Stimulated activated CD8-positive, alpha-beta memory T cell treated with anti-CD3 and anti-CD28 coated beads, Interleukin-4, amount 100 ng/mL, for 24 hours (primary cell): Measurements from ENCODE around the gene DUSP7.

Experiments
- DNase-seq: peaks from one replicate; pipeline ENCODE4 v3.0.0-alpha.2; 2020; ENCODE audit warnings: low read depth

DUSP7 gene

DNA sequence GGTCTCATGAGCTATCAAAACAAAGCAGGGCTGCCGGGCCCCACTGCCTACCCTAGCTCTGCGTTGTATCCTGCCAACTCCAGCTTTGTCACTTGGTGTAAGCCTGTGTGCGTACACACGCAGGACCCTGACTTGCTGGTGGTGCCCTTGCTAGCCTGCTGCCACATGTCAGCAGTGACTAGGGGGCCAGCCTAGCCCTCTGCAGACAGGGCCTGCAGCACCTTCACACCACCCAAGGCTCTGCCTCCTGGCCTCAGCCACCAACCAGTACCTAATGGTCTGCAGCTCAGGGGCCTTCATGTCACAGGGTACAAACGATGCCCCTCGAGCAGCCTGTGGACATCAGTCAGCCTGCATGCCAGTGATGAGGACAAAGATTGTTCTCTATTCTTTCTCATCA, 30.1 kb upstream of the DUSP7 start:
- DNase-seq: no peak

- peak; percentile 17 for DNase-seq
Observed at GRCh38 chr3:52085681-52086282, 29.4 kb upstream of the DUSP7 start.

- DNase-seq: no peak
Observed at GRCh38 chr3:52084954-52085680, 28.7 kb upstream of the DUSP7 start.

- no peak for DNase-seq
Observed at GRCh38 chr3:52084216-52084945, 28.0 kb upstream of the DUSP7 start.

DNA sequence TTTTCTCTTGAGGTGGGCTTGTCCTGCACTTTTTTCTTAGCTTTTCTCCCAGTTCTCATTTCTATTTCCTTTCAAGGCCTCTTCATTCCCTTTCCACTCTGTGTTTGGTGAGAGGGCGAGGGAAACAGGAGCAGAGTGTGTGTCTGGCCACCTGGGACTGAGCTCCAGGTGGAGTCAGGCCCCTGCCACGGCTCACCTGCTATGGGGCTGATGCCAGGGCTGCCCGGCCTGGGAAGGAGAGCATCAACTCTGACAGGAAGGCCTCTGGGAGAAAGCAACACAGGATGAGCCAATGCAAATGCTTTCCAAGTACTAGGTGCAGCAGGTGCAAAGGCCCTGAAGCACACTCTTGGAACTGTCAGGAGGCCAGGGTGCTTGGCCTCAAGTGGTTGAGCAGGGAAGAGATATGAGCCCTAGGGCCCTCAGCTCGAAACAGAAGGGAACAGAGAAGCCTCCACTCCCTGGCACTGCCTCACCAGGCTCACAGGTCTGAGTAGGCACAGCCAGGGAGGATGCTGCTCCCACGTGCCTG, 27.3 kb upstream of the DUSP7 start:
- DNase-seq: no peak

- DNase-seq: no peak
Observed at GRCh38 chr3:52082951-52083350, 26.6 kb upstream of the DUSP7 start.

GRCh38 chr3:52080830-52081719, 24.7 kb upstream of the DUSP7 start:
- no peak for DNase-seq

GRCh38 chr3:52079958-52080357, 23.6 kb upstream of the DUSP7 start:
- no peak for DNase-seq

DNA sequence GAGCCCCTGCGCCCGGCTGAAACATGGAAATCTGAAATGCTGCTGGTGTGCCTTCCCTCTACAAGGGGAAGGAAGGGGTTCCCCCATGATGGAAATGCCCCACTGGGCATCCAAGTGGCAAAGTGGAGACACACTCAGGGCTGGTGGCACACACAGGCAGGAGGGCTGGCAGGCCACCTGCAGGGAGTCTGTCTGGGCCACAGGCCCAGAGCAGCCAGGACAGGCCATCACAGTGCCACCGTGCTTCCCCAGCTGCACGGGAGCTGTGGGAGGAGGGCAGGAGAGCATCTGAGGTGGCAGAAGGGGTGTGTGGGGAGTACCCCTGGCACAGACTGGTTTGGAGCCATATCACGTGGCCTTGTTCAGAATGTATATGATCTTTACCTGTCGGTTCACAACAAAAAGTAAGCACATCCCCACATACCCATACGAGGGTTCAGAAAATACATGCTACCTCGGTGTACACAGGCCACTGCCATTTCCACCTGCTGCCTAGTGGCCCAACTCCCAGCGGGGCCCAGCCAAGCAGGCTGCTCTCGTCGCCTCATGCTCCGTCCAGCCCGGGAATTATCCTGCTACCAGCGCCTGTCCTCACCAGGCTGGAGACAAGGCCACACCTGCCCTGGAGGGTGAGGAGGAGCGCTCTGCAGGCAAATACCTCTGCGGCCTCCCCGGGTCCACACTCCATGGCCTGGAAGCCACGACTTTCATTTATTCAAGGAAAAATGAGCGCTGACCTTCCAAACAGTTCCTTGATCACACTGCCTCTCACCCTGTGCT, 22.6 kb upstream of the DUSP7 start:
- no peak for DNase-seq

DNA sequence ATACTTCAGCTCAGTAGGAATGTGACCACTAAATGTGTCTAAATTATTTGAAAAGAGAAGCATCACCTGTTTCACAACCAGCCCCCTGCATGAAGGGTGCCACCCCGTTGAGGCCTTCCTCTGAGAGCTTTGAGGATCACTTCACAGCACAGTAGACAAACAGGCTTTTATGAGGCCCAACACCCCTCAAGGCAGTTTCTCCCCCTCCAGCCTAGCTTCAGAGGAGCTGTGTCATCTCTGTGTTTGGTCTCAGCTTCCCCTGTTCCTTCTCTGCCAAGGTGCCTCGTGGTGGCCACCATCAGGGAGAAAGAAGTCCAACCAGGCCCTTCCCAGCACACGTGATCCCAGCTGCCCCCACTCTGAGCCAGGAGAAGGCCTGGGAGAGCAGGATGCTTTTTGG, 21.6 kb upstream of the DUSP7 start:
- no peak for DNase-seq

GRCh38 chr3:52076896-52077780, 20.8 kb upstream of the DUSP7 start:
- no peak for DNase-seq

- DNase-seq: no peak
Observed at GRCh38 chr3:52073490-52073889, 17.1 kb upstream of the DUSP7 start.

DNA sequence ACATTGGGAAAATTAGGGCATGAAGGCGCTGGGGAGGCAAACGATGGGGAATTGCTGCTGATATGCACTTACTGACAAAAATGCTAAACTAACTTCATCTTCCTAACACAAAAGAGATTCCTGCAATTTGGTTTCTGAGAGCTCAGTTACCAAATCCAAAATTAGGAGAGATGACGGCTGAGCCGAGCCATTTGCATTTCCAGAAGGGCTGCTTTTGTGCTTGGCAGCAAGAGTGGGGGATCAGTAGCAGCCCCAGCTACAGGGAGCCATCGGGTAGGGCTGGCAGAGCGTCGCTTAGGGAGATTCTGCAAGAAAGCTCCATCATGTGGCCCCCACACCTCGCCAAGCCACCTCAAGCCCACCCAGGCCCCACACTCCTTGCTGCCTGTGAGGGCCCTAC, 16.1 kb upstream of the DUSP7 start:
- DNase-seq: no peak

- DNase-seq: no peak
Observed at GRCh38 chr3:52072020-52072419, 15.6 kb upstream of the DUSP7 start.

DNA sequence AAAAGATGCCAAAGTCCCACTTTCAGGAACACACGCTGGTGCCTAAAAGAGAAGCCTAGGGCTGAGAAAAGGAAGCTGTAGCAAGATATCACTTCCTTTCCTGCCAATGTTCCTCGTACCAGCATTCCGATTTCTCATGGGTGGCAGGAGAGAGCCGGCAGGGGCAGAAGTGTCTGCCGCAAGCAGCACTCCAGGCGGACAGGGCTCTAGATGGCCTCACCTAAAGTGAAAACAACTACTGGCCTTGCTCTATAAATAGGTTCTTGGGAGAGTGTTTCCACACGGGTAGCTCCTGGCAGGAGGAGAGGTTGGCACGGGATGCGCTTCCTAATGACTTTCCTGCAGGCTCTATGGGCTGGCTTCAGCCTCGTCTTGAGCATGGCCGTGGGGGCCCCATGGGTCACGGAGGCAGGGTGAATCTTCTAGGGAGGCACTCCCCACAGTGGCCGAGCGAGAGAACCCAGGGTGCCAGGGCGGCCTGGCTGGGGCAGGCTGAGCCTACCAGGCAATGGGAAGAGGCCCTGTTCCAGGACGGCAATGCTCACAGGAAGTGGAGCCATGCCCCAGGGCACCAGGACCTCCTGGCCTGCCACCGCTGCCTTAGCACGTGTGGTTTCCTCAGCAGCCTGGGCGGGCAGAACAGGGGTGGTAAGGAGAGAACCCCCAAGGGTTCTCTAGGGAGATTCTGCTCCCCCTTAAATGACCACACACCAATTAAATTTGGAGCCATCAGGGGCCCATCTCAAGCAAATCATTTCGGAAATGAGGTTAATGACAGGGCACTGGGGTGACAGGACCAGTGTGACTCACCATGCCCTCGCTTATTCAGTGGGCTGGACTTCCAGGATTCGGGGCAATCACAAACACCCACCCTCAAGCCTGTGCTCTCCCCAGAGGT, 14.6 kb upstream of the DUSP7 start:
- DNase-seq: no peak

DNA sequence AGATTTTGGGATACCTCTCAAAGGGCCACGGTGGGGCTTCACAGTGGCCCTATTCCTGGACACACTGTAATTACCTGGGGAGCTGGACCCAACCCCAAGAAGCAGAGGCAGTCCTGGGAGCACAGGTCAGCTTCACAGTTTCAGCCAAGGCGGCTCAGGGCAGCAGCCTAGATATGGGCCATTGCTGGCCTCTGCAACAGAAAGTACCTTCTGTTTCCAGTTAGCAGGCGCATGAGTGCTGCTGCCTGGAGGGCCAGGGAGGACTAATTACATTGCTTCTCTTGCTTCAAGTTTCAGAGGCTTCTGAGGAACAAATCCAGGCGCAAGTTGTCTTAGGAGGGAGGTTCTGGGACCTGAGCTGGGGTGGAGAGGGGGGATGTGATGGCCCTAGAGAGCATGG, 13.5 kb upstream of the DUSP7 start:
- DNase-seq: no peak

DNA sequence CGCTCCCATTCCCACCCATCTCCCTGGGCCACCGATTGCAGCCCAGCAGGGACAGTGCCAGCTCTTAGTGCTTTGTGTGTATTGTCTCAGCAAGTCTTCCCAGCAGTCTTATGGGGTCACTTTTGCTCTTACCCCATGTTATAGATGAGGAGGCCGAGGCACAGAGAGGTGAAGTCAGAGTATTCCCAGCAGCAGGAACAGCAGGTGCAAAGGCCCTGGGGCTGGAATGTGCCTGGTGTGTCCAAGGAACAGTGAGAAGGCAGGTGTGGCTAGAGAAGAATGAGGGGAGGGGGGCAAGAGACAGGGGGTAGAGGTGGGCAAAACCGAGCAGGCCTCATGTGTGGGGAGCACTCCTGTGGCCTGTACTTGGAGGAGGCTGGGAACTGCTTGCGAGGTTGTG, 12.8 kb upstream of the DUSP7 start:
- DNase-seq: no peak

DNA sequence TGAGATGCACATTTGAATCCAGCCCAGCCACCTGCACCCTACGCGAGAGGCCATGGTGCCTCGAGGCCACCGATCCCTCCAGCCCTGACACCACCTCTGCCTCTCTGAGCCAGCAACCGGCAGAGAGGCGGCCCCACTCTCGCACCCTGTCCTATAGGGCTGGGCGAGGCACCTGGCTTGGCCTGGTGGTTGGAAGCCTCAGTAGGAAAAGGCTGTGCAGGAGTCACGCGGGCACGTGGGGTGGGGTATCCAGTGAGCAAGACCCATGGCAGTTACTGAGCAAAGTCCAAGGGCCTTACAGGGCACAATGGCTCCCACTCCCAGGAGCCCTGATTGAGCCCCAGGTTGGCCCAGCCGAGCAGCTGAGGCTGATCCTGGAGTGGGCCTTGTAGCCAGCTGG, 12.4 kb upstream of the DUSP7 start:
- DNase-seq: no peak

DNA sequence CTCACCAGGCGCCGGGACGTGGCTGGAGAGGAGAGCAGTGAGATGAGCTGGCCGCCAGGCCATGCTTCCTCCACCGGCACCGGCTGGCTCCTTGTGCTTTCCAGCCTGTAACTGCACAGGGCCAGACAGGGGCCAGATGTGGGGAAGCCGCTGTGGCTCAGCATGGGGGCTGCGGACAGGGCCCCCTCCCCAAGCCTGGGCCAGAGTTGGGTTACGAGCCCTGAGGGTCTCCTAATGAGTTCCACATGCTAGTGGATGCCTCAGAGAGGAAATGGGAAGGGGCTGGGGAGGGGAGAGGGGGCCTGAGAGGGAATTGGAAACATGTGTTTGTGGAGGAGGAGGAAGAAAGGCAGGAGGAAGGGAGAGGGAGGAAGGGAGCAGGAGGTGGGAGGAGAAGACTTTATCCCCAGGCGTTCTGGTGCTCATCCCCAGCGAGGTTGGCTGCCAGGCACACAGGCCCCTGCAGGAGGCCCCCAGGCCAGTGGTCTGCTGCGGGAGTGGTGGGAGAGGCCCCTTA, 11.7 kb upstream of the DUSP7 start:
- DNase-seq: no peak
